GM06990 (cell line): ENCODE data around the gene SNRNP27.

ENCODE experiments used
- DNase-seq: peaks from one replicate; pipeline ENCODE4 v3.0.0-alpha.2; 2011; ENCODE audit not compliant: insufficient read length; ENCODE audit errors: extremely low read depth
- H3K27me3 ChIP-seq: replicated peaks from 2 replicates; pipeline ENCODE4 v1.6.0; 2011; ENCODE audit warnings: low read length; ENCODE audit not compliant: control insufficient read depth, insufficient read depth
- H3K36me3 ChIP-seq: 2 replicates; pipeline ENCODE4 v1.5.1; 2011; ENCODE audit warnings: low read length; ENCODE audit not compliant: control insufficient read depth, insufficient read depth
- H3K4me3 ChIP-seq: replicated peaks from 2 replicates; pipeline ENCODE4 v1.5.1; 2011; ENCODE audit warnings: low read depth, mild to moderate bottlenecking, control low read depth, low read length
- CTCF ChIP-seq: IDR thresholded peaks from 2 replicates; pipeline ENCODE4 v1.5.1; 2011; ENCODE audit warnings: low read length, control low read depth, mild to moderate bottlenecking, inconsistent platforms; ENCODE audit not compliant: insufficient read depth, poor library complexity, severe bottlenecking

The SNRNP27 gene

GRCh38 chr2:69943000-69943842 lies 49.5 kb downstream of the SNRNP27 start:
- no peaks in the 10 kb centered on the region for H3K27me3 ChIP-seq
- no peak for TF ChIP-seq CTCF
- DNase-seq, result no peak
- peaks cover 14% of the 10 kb centered on the region for H3K36me3 ChIP-seq
- no peak overlapping the region for H3K4me3 ChIP-seq

GRCh38 chr2:69943843-69944525 lies 50.2 kb downstream of the SNRNP27 start:
- Histone ChIP-seq H3K36me3 (peaks cover 10% of the 10 kb centered on the region), H3K4me3 (no peak overlapping the region), H3K27me3 (no peaks in the 10 kb centered on the region)
- no peak for TF ChIP-seq CTCF
- DNase-seq, result no peak

GRCh38 chr2:69944756-69945155 lies 51.0 kb downstream of the SNRNP27 start:
- TF ChIP-seq CTCF, result no peak
- no peak overlapping the region for H3K4me3 ChIP-seq
- no peaks in the 10 kb centered on the region for H3K27me3 ChIP-seq
- no peak for DNase-seq
- peaks cover 10% of the 10 kb centered on the region for H3K36me3 ChIP-seq

GRCh38 chr2:69945441-69945840 lies 51.7 kb downstream of the SNRNP27 start:
- Histone ChIP-seq H3K4me3 (no peak overlapping the region), H3K27me3 (no peaks in the 10 kb centered on the region), H3K36me3 (peaks cover 7% of the 10 kb centered on the region)
- TF ChIP-seq CTCF, result no peak
- no peak for DNase-seq

- no peaks in the 10 kb centered on the region for H3K27me3 ChIP-seq
- H3K36me3 ChIP-seq, result peaks cover 6% of the 10 kb centered on the region
- H3K4me3 ChIP-seq, result no peak overlapping the region
- no peak for DNase-seq
- no peak for TF ChIP-seq CTCF
Measured at GRCh38 chr2:69945941-69946340, 52.2 kb downstream of the SNRNP27 start.
